ENCODE results near the gene PPCS.
"Not testable (repeated sequence)": the region's sequence is repeated elsewhere in the genome, so short reads cannot be mapped to it uniquely, and the experiment has no call there.

The PPCS gene

DNA sequence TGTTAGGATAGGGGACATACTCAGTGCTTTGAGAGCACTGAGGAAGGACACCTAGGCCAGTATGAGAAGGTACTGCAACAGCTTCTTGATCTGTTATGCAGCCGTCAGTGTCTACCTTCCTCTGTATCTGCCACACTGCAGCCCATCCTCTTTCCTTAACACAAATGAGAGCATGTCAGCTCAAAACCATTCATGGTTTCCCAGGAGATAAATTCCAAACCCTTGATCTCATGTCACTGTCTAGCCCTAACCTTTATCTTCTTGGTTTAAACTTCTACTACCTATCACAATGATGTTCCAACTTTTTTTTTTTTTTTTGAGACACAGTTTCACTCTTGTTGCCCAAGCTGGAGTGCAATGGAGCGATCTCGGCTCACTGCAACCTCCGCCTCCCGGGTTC is 1.9 kb upstream of the PPCS start:
- no peak for DNase-seq

DNA sequence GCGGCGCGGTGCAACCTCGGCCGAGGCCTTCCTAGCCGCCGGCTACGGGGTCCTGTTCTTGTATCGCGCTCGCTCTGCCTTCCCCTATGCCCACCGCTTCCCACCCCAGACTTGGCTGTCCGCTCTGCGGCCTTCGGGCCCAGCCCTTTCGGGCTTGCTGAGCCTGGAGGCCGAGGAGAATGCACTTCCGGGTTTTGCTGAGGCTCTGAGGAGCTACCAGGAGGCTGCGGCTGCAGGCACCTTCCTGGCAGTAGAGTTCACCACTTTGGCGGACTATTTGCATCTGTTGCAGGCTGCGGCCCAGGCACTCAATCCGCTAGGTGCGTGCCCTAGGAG is 379 bp downstream of the PPCS start:
- peak; percentile 25 for DNase-seq

DNA sequence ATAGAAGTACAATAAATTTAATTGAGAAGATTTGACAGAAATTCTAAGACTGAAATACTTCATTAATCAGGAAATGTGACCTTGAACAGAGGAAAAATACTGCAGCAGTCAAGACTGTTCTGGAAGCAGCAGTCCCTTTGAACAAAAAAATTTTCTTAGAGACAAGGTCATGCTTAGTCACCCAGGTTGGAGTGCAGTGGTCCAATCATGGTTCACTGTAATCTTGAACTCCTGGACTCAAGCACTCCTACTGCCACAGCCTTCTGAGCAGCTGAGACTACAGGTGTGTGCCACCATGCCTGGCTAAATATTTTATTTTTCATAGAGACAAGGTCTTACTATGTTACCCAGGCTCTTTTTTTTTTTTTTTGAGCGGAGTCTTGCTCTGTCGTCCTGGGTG is 4.9 kb downstream of the PPCS start:
- DNase-seq: no peak

DNA sequence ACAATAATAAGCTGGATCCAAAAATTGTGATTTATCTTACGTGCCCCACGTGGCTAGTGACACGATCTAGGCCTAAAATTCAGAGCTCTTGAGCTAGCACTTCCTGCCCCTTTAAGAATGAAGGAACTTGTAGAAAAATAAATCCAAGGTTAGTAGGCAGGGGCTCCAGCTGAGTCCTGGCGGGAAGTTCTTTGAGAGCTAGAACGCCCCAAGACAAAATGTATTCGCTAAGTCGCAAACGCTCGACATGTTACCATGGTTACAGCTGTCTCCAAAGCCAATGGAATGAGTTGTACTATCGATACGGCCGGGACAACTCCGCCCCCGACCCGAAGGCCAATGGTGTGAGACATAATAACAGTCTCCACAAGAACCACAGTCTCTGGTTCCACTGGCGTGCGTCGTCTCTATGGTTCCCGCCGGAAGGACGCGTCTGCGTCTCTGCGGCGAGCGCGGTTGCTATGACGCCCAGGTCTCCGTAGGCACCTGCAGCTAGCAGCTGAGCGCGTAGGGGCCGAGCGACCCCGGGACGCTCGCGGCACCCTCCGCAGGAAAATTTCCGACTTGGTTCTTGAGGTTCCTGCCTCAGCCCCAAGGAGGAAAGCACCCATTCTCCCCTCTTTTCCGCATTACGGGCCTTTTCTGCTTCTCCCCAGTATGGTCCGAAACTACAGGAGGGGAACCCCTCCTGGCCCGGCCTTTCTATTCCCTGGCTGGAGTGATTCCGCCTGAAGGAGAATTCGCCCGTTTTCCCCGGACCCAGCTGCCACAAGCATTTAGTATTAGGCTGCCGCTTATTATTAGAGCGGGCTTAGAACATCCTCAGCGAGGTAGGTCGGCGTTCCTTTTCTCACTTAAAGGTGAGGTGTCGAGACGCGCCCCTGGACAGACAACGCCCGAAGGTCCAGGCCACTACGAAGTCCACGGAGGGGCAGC is 6.8 kb downstream of the PPCS start, which contains the start of gene CCDC30:
Gene CCDC30, plus strand, starts transcription at position 459 of the 936 bp plus-strand sequence. CDS start 17,266 bp downstream, outside the sequence.
- DNase-seq: peak; percentile 91

DNA sequence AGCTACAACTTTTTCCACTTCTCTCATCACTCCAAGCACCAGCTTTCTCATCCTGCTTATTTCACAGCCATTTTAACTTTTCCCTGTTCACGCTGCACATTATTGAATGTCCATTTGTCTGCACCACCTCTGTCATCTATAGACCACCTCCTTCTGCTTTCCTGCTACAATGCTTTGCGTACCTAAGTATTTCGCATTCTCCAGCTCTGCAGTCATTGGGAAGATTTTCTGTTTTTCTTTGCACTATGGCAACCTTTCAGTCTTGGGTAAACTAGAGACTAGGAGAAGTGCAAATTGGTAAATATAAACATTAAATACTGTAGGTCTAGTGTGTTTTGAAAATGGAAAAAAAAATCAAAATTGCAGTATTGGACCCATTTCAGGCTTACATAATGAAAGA is 7.6 kb downstream of the PPCS start:
- DNase-seq: no peak

DNA sequence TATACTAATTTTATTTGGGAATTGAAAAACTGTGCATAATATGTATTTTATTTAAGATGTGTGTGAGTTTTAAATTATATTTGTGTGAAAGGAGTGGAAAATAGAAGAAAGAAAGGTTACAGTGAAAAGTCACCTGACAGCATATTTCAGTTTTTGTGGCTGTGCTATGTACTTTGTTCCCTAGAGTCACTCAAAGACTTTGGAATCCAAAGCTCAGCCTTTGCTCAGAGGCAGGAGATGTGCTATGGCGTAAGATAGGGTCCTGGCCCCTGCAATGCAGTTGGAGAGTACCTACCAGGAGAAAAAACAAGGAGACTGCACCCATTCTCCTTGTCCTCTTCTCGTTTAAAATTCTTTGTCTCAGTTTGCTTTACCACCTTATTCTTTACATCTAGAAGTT is 9.7 kb downstream of the PPCS start:
- DNase-seq: no peak

DNA sequence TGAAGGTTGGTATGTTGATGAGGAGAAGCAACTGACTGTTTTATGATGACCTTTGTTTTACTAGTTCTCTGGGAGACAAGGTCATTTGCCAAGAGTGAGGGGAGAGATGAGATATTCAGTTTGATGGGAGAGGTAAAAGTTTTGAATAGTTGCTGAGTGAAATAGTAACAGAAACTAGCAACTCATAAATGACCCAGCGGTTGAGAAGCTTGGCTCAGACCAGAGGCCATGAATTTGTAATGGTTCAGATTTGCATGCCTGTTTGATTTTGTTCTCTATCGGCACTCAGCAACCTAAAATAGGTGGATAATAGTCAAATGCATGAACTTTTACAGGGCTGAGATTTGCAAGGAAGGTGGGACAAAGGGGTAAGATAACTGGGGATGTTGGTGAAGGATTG is 13.4 kb downstream of the PPCS start:
- DNase-seq: no peak

DNA sequence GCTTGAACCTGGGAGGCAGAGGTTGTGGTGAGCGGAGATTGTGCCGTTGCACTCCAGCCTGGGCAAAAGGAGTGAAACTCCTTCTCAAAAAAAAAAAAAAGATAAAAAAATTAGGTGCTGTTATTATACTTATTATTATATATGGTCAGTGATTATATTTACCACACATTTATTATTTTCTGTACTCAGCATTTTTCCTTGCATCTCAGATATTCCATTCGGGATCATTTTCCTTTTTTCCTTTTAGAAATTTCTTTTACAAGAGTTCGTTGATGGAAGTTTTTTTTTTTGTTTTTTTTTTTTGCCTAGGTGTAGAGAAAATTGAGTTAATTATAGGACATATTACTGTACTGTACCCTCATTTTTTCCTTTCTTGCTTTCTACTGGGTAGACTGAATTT is 20.3 kb downstream of the PPCS start:
- DNase-seq: no peak

DNA sequence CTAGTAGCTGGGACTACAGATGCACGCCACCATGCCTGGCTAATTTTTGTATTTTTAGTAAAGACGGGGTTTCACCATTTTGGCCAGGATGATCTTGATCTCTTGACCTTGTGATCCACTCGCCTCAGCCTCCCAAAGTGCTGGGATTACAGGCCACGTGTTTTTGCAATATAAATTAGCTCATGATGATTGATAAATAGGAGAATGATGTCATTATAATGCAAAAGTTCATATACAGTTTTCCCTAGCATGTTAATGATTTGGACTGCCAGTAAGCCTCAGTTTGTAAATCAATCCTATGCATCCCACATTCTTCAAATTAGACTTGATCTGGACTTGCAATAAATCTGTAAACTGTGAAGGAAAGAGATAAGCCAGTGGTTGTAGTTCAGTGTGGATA is 21.0 kb downstream of the PPCS start:
- not testable (repeated sequence) for DNase-seq

DNA sequence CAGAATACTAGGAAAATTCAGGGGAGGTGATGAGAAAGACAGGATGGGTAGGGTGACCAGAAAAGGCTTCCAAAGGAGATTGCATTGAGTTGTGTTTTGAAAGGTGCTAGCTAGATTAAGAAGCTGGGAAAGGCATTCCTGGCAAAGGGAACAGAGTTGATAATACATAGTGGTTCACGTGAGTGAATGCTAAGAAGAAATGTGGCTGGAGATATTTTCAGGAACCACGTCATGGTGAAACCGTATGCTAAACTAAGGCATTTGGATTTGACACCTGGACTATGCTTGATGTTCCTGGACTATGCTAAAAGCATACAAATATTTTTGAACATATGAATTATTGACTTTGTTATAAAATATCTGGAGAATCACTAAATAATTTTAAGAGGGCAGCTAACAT is 21.4 kb downstream of the PPCS start:
- DNase-seq: no peak

DNA sequence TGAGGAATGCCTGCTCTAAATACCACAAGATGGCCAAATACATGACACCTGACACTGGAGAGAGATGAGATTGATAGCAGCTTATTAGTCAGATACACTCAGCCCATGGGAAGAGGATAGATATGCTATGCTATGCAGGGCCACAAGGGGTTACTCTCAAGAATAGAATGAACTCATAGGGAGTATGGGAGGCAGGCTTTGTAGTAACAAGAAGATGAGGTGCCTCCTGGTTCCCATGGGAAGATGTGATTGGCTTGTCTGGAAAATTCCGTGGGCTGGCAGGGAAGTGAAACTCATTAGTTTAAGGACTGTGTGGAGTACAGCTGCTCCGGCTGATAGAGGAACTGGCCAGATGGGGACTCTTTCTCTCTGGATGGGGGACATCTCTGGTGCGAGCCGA is 23.3 kb downstream of the PPCS start:
- DNase-seq: no peak

DNA sequence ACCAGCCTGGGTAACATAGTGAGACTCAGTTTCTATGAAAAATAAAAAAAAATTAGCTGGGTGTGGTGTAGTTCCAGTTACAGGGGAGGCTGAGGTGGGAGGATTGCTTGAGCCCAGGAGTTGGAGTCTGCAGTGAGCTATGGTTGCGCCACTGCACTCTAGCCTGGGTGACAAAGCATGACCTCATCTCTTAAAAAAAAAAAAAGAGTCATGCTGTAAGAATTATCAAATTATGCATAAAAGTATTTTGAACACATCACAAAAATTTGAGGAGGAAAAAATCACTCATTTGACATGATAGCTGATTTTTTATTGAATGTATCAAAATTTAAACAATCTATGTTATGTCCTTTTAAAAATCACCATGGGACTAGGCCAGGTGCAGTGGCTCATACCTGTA is 24.6 kb downstream of the PPCS start:
- DNase-seq: no peak

DNA sequence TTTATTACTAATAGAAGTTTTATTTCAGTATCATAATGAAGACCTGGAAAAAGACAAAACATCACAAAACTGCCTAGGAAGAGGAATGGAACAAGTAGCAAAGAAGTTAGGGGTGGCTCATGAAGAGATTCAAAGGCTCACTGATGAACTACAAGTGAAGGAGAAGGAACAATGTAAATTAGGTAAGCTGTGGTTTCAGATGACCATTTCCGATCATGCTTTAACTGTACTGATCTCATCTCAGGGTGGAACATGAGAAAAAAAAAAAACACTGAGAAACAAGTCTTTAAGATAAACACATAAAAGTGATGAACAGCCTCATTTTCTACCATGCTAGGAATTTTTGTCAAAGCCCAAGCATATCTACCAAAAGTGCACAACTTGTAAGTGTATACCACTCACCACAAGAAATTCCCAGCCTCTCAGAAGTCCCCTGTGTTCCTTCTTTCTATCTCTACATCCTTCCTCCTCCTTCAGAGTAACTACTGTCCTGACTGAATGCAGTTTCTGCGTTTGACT is 26.4 kb downstream of the PPCS start:
- no peak for DNase-seq

DNA sequence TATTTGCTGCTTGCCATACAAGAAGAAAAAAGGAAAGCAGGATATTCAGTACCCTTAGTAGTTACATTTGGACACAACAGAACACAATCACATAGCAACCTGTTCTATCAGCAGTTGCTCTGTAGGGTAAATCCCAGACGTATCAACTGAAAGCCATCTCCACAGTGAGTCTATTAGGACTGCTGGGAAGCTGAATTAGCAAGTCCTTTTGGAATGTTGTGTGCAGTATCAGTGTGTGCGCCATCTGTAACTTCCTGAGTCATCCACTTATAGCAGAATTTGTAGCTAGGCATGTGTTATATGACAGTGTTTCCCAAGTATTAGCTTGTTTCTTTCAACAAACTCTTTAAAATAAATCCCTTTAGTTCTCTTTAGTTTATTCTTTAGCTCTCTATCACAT is 28.0 kb downstream of the PPCS start:
- DNase-seq: no peak

DNA sequence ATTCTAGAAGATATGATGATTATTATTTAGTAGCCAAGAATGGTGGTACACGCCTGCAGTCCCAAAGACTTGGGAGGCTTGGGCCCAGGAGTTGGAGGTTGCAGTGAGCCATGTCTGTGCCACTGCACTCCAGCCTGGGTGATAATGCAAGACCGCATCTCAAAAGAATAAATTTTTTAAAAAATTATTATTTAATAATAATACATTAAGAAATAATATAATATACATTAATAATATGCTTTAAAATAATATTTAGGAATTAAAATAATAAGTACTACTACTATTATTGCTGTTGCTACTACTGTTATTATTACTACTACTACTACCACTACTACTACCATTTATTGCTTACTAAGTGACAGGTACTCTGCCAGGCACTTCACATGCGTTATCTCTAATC is 33.9 kb downstream of the PPCS start:
- DNase-seq: no peak

DNA sequence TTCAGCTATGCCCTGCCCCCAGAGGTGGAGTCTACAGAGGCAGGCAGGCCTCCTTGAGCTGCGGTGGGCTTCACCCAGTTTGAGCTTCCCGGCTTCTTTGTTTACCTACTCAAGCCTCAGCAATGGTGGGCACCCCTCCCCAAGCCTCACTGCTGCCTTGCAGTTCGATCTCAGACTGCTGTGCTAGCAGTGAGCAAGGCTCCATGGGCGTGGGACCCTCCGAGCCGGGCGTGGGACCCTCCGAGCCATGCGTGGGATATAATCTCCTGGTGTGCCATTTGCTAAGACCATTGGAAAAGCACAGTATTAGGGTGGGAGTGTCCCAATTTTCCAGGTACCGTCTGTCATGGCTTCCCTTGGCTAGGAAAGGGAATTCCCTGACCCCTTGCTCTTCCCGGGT is 45.7 kb downstream of the PPCS start:
- not testable (repeated sequence) for DNase-seq

DNA sequence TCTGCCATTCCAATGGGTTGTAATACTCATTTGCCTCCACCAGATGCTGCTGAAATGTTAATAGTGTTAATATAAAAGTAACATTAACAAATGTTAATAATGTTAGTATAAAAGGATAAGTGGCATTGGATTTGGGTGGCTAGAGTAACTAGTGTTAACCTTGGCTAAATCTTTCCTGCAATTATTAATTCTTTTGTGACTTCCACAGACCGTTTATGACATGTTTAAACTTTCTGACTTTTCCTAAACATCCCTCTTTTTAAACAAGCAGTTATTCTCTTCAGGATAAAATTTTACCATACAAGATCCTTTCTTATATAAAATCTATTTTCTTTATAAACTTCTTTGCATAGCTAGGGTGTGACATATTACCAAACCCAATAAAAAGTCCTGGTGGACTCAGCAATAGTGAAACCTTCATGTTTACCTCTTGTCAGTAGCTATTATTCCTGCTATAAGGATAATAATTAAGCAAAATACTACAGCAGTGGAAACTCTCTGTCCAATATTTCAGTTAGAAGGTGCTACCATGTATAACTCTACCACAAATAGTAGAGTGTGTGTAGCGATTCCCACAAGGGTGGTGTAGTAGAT is 48.3 kb downstream of the PPCS start:
- no peak for DNase-seq

DNA sequence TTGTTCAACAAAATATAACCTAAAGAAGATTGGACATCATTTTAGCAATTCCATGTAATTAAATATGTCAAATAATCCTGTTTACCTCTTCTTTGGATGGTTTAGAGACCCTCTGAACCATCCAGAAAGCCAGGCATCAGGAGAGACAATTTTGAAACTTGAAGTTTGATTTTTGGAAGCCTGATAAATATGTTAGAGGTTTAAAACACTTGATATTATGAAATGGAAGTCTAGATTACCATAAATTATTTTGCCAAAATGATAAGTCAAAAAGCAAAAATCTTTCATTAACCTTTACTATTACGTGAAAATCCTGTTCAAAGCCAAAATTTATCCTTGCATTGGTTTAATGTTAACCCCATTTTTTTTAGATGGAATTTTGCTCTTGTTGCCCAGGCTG is 50.2 kb downstream of the PPCS start:
- DNase-seq: no peak

Data from activated T-cell treated with anti-CD3 and anti-CD28 coated beads for 4 hours (primary cell).